LNCaP clone FGC (cell line): ENCODE data around the gene RAPGEF5.
A peak's percentile ranks its signal among the peaks of the same experiment; 100 is the strongest.

Source experiments
- DNase-seq: peaks from one replicate; pipeline ENCODE4 v3.0.0-alpha.2; 2011; ENCODE audit warnings: low read depth
- H3K4me3 ChIP-seq: 2 replicates; pipeline ENCODE4 v1.5.1; 2011; ENCODE audit warnings: mild to moderate bottlenecking, low read depth, low read length, control low read depth
- CTCF ChIP-seq: IDR thresholded peaks from 2 replicates; pipeline ENCODE4 v1.5.1; 2012; ENCODE audit warnings: mild to moderate bottlenecking; ENCODE audit not compliant: control insufficient read depth, insufficient read depth; ENCODE audit errors: extremely low read depth

The RAPGEF5 gene

DNA sequence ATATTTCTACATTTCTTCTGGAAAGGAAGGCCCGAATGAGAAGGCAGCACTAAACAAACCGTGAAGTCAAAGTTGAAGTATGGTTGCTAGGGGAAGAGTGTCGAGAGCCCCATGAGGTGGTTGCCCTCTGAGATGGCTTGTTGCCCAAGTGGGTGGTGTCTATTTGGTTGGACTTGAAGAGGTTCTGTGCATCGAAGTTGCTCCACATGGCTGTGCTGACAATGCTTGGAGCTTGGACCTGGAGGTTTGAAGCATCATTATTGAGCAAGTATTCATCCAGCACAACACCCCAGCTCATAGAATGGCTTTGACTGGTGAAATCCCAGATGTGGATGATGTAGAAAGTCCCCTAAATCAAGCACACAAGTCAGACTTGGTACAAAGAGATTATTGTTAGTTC lies 246.1 kb downstream of the RAPGEF5 start:
- H3K4me3 ChIP-seq, result no peak overlapping the region
- TF ChIP-seq CTCF, result no peak
- DNase-seq, result no peak

DNA sequence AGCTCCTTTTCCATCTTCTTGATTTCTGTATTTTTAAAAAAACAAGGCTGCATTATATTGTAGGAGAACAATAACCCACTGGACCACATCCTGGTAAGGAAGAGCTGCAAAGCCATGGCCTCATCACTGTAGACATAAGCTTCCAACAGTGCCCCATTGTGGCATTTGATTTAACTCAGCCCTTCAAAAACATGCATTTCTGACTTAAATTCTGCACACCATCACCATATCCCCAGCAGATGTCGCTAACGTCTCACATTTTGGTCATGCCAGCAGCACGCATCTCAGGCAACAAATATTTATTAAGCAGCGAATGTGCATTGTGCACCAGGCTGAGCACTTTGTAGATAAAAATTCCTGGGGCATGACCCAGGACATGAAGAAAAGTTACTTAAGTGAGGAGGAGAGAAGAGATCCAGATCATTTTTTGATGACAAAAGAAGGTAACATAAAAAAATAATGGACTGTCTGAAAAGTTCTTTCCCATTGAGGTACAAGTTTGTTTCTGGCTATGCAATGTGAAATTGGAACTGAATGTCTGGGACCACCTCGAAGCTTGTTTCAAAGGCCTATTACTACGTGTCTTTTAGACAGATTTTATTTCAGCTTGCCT lies 246.6 kb downstream of the RAPGEF5 start:
- no peak overlapping the region for H3K4me3 ChIP-seq
- peak; percentile 98 for TF ChIP-seq CTCF
- DNase-seq, result peak; percentile 78

DNA sequence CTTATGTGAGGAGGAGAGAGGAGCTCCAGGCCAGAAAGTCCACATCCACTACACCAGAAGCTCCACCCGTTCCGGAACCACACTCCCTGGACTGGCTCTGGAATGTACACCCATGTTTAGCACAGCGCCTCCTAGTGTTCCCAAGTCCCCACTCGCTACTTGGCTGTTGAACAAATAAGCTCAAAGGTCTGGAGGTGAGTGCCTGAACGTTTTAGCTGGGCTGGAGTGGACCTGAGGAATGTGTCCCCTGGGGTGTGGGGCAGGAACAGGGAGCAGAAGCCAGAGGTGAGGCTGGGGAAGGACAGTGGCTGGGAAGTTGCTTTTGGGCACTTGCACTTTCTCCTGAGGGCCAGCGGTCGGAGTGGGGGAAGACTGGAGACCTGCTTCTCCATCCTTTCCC lies 247.2 kb downstream of the RAPGEF5 start:
- peak; percentile 22 for DNase-seq
- peak; percentile 55 for TF ChIP-seq CTCF
- H3K4me3 ChIP-seq, result no peak overlapping the region

DNA sequence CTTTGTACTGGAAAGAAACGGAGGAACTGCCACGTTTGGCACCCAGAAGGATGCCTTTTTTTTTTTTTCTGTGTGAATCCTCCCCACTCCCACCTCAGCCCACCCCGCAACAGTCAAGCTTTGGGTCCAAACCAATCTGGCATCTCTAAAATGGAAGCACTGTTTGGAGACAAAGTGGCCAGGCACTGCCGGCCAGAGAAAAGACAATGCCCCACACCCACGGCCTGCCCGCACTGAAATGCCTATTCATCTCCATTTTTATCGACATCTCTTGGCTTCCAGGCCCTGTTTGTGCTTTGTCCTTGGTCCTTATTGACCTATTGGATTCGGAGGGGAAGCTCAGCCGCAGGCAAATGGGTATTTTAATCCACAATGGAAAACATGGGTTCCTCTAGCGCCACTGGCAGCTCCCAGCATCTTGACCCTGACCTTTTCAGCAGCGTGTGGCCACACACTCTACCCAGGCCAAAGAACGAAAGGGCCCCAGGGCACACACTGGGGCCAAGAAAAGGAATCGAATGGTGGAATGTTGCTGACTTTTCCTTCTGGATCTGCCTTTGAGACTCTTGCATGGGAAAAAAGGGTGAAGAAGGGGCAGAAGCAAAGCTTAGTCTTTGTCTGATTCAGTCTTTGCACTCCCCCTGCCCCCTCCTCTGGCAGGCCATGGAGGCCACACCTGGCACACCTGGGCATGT lies 248.7 kb downstream of the RAPGEF5 start:
- H3K4me3 ChIP-seq, result no peak overlapping the region
- TF ChIP-seq CTCF, result no peak
- no peak for DNase-seq

DNA sequence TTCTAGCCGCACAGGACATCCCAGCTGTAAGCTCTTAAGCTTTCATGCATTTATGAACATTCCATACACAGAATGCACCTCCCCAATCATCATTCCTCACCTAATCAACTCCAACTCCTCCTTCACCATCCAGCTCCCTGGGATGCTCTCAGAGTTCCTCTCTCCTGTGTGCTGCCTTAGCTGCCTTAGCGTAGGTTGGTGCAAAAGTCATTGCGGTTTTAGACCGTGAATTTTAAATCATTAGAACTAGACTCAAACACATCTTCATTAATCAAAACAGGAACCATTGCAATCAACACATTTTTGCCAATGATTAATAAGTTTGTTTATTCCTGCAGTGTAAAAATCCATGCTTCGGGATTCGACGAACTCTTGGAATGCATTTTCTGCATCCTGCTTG lies 251.4 kb downstream of the RAPGEF5 start:
- no peak for TF ChIP-seq CTCF
- no peak overlapping the region for H3K4me3 ChIP-seq
- no peak for DNase-seq

GRCh38 chr7:22094413-22095342 lies 262.3 kb downstream of the RAPGEF5 start:
- no peak overlapping the region for H3K4me3 ChIP-seq
- no peak for TF ChIP-seq CTCF
- no peak for DNase-seq
